Measurements from ENCODE around the gene NFATC3. TPM values are rescaled to one million over a fixed set of nuclear protein-coding genes. Genes with fewer than 3 reads are reported as not detected.
"Not testable (repeated sequence)": the region's sequence is repeated elsewhere in the genome, so short reads cannot be mapped to it uniquely, and the experiment has no call there.

NFATC3 gene
- total RNA-seq, 2 donors from 2014 or later = 51.1 to 56.7 TPM

DNA sequence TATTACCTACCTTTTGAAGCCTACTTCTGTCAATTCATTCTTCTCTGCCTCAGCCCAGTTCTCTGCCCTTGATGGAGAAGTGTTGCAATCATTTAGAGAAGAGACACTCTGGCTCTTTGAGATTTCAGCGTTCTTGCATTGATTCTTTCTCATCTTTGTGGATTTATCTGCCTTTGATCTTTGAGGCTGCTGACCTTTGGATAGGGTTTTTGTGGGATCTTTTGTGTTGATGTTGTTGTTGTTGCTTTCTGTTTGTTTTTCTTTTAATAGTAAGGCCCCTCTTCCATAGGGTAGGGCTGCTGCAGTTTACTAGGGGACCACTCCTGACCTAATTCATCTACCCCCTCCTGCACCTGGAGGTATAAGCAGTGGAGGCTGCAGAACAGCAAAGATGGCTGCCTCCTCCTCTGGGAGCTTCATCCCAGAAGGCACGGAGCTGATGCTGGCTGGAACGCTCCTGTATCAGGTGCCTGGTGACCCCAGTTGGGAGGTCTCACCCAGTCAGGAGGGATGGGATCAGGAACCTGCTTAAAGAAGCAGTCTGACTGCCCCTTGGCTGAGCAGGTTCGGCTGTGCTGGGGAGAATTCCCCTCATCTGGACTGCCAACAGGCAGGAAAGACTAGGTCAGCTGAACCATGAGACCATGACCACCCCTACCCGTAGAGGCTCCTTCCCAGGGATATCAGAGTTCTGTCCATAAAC lies 28.0 kb downstream of the NFATC3 start:
- TF ChIP-seq, protein P1, sequence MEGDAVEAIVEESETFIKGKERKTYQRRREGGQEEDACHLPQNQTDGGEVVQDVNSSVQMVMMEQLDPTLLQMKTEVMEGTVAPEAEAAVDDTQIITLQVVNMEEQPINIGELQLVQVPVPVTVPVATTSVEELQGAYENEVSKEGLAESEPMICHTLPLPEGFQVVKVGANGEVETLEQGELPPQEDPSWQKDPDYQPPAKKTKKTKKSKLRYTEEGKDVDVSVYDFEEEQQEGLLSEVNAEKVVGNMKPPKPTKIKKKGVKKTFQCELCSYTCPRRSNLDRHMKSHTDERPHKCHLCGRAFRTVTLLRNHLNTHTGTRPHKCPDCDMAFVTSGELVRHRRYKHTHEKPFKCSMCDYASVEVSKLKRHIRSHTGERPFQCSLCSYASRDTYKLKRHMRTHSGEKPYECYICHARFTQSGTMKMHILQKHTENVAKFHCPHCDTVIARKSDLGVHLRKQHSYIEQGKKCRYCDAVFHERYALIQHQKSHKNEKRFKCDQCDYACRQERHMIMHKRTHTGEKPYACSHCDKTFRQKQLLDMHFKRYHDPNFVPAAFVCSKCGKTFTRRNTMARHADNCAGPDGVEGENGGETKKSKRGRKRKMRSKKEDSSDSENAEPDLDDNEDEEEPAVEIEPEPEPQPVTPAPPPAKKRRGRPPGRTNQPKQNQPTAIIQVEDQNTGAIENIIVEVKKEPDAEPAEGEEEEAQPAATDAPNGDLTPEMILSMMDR (IDR thresholded peaks at IDR 0.05) = no peak
- Histone ChIP-seq H3K9me3 (no peaks in the 10 kb centered on the region), H3K4me3 (no peak overlapping the region), H3K27me3 (replicated peaks; ENCODE audit: insufficient read depth) (no peaks in the 10 kb centered on the region), H3K27ac (no peak overlapping the region), H3K4me1 (ENCODE audit: control insufficient read depth in 1 of 2, low read depth in 2 of 2) (peaks cover 0 to 13% of the 10 kb centered on the region in 2 donors), H3K36me3 (no peaks in the 10 kb centered on the region)
- ATAC-seq (ENCODE audit: insufficient number of reproducible peaks, low FRiP score, low read depth) (no peak), DNase-seq (ENCODE audit: low spot score) (no peak)

DNA sequence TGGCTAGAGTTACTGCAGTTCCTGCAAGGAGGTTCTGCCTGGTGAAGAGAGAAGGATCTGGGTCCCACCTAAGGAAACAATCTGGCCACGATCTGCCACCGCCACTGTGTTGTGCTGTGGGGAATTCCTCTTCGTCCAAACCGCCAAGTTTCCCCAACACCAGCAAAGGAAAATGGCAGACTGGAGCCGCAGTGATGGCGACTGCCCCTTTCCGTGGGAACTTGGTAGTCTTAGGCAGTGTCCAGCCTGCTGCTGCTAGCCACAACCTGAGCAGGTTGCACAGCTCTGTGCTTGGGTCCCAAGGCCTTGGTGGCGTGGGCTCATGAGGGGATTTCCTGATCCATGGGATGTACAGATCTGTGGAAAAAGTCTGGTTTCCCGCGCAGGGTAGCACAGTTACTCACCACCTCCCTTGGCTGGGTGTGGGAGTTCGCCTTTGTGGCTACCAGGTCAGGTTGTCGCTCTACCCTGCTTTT lies 28.6 kb downstream of the NFATC3 start:
- no peaks in the 10 kb centered on the region for H3K36me3 ChIP-seq
- ATAC-seq (ENCODE audit: insufficient number of reproducible peaks, low FRiP score, low read depth) = no peak
- no peaks in the 10 kb centered on the region for H3K9me3 ChIP-seq
- DNase-seq (ENCODE audit: low spot score) = no peak
- H3K4me1 ChIP-seq (ENCODE audit: control insufficient read depth in 1 of 2, low read depth in 2 of 2) = peaks cover 0 to 13% of the 10 kb centered on the region in 2 donors
- no peak overlapping the region for H3K27ac ChIP-seq
- TF ChIP-seq, protein P1 (IDR thresholded peaks at IDR 0.05) = no peak
- no peaks in the 10 kb centered on the region for H3K27me3 ChIP-seq (replicated peaks; ENCODE audit: insufficient read depth)
- no peak overlapping the region for H3K4me3 ChIP-seq

DNA sequence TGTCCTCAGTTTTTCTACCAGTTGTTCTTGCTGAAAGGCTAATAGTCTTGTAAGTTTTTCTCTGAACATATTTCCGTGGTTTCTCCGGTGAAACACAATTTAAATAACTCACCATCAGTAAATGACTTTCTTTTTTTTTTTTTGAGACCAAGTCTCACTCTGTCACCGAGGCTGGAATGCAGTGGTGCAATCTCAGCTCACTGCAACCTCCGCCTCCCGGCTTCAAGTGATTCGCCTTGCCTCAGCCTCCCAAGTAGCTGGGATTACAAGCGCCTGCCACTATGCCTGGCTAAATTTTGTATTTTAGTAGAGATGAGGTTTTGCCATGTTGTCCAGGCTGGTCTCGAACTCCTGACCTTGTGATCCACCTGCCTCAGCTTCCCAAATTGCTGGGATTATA lies 29.8 kb downstream of the NFATC3 start:
- not testable (repeated sequence) for H3K4me3 ChIP-seq; H3K9me3 ChIP-seq; H3K27me3 ChIP-seq (replicated peaks; ENCODE audit: insufficient read depth); DNase-seq (ENCODE audit: low spot score); ATAC-seq (ENCODE audit: insufficient number of reproducible peaks, low FRiP score, low read depth); H3K27ac ChIP-seq; H3K36me3 ChIP-seq
- peaks cover 0 to 13% of the 10 kb centered on the region in 2 donors for H3K4me1 ChIP-seq (ENCODE audit: control insufficient read depth in 1 of 2, low read depth in 2 of 2)

DNA sequence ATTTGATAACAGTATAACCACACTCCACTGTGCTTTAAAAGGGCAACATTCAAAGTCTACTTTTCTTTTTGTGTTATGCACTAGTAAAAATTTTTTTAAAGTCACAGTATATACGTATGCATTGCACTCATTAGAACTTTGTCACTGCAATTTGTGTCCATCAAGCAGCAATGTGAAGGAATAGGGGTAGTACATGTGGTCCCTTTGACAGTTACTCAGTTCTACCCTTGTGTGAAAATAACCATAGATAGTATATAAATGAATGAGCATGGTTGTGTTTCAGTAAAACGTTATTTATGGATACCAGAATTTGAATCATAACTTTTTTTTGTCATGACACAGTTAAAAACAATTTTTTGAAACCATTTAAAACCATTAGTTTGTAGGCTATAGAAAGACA lies 30.7 kb downstream of the NFATC3 start:
- no peaks in the 10 kb centered on the region for H3K27me3 ChIP-seq (replicated peaks; ENCODE audit: insufficient read depth)
- DNase-seq (ENCODE audit: low spot score) = no peak
- no peaks in the 10 kb centered on the region for H3K36me3 ChIP-seq
- H3K4me1 ChIP-seq (ENCODE audit: control insufficient read depth in 1 of 2, low read depth in 2 of 2) = peaks cover 0 to 13% of the 10 kb centered on the region in 2 donors
- H3K27ac ChIP-seq = no peak overlapping the region
- no peak for ATAC-seq (ENCODE audit: insufficient number of reproducible peaks, low FRiP score, low read depth)
- no peaks in the 10 kb centered on the region for H3K9me3 ChIP-seq
- no peak overlapping the region for H3K4me3 ChIP-seq
- TF ChIP-seq, protein P1 (IDR thresholded peaks at IDR 0.05) = no peak

DNA sequence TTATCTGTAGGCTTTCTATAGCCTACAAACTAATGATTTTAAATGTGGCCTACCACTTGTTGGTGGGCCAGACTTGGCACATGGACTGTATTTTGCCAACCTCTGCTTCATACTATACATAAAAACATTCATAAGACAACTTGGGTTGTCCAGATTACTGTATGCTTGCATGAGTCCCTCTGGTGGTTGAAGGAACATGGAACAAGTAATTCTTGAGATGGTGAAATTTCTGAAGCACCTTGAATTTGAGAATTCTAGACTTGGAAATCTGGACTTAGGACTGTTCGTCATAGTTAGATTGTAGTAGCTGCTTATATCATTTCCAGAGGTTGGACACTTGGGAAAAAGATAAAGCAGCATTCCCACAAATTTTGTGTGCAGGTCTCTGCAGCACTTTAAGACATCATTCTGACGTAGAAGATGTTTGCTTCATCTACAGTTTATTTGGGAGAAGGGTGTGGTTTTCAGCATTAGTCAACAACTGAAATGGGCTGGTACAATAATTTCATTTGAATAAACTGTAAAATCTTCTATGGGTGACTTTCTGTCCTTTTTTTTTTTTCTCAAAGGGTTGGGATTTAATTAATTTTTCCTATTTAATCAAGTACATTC lies 31.2 kb downstream of the NFATC3 start:
- Histone ChIP-seq H3K4me1 (ENCODE audit: control insufficient read depth in 1 of 2, low read depth in 2 of 2) (peaks cover 0 to 13% of the 10 kb centered on the region in 2 donors), H3K27ac (no peak overlapping the region), H3K36me3 (no peaks in the 10 kb centered on the region), H3K4me3 (no peak overlapping the region), H3K27me3 (replicated peaks; ENCODE audit: insufficient read depth) (no peaks in the 10 kb centered on the region), H3K9me3 (no peaks in the 10 kb centered on the region)
- TF ChIP-seq, protein P1 (IDR thresholded peaks at IDR 0.05) = no peak
- no peak for ATAC-seq (ENCODE audit: insufficient number of reproducible peaks, low FRiP score, low read depth)
- no peak for DNase-seq (ENCODE audit: low spot score)

Measured in thoracic aorta (tissue), 2 donors.